CD8-positive, alpha-beta memory T cell (primary cell): Measurements from ENCODE around the gene IRF9. TPM values are rescaled to one million over a fixed set of nuclear protein-coding genes. Genes with fewer than 3 reads are reported as not detected.
A peak's percentile ranks its signal among the peaks of the same experiment; 100 is the strongest.

Source experiments
- CTCF ChIA-PET: fragments of 350-600 bp; sonication (Branson Sonifier 250); formaldehyde crosslinking; loops from one replicate; lab custom pipeline; 2021; ENCODE audit warnings: antibody characterized with exemption; lab: Charles Lee
- POLR2A ChIA-PET: fragments of 350-600 bp; sonication (Branson Sonifier 250); formaldehyde crosslinking; loops from one replicate; lab custom pipeline; 2021; ENCODE audit warnings: antibody characterized with exemption; lab: Charles Lee
- DNase-seq, 5 donors: peaks; one replicate each; pipeline versions ENCODE4 v3.0.0 to v3.0.0-alpha.2; 2020 to 2022; ENCODE audit warnings: mixed read lengths in 1 of 5
- H3K27ac ChIP-seq: one replicate; pipeline ENCODE4 v1.7.0; 2013; ENCODE audit warnings: low read depth, mild to moderate bottlenecking, low read length, moderate library complexity
- H3K27me3 ChIP-seq: 2 replicates; pipeline ENCODE4 v1.7.0; 2013; ENCODE audit warnings: low read length, mild to moderate bottlenecking; ENCODE audit not compliant: insufficient read depth, poor library complexity, severe bottlenecking
- H3K36me3 ChIP-seq: 2 replicates; pipeline ENCODE4 v1.7.0; 2013; ENCODE audit warnings: mild to moderate bottlenecking, low read length, moderate library complexity; ENCODE audit not compliant: insufficient read depth
- H3K4me1 ChIP-seq: 2 replicates; pipeline ENCODE4 v1.7.0; 2013; ENCODE audit warnings: mild to moderate bottlenecking, low read length, moderate library complexity; ENCODE audit not compliant: insufficient read depth
- H3K4me3 ChIP-seq: 2 replicates; pipeline ENCODE4 v1.7.0; 2013; ENCODE audit warnings: mild to moderate bottlenecking, low read length
- H3K9me3 ChIP-seq: 2 replicates; pipeline ENCODE4 v1.7.0; 2013; ENCODE audit warnings: mild to moderate bottlenecking, low read length
- H3K27ac Mint-ChIP-seq, 8 donors: one replicate each; pipeline ENCODE4 v1.8.0; 2020 to 2021; ENCODE audit warnings: mixed read lengths in 8 of 8, mild to moderate bottlenecking in 6 of 8, inconsistent platforms in 3 of 8, moderate library complexity in 3 of 8
- H3K27me3 Mint-ChIP-seq, 2 donors: one replicate each; pipeline ENCODE4 v1.8.0; 2020 to 2021; ENCODE audit warnings: mixed read lengths in 2 of 2, mild to moderate bottlenecking in 1 of 2, moderate library complexity in 1 of 2
- H3K36me3 Mint-ChIP-seq, 3 donors: one replicate each; pipeline ENCODE4 v1.8.0; 2020 to 2021; ENCODE audit warnings: mixed read lengths in 3 of 3, inconsistent platforms in 1 of 3, mild to moderate bottlenecking in 1 of 3
- H3K4me1 Mint-ChIP-seq, 3 donors: one replicate each; pipeline ENCODE4 v1.8.0; 2020 to 2021; ENCODE audit warnings: mixed read lengths in 3 of 3, inconsistent platforms in 1 of 3, mild to moderate bottlenecking in 1 of 3
- H3K4me3 Mint-ChIP-seq, 7 donors: one replicate each; pipeline ENCODE4 v1.8.0; 2020 to 2021; ENCODE audit warnings: mixed read lengths in 7 of 7, mild to moderate bottlenecking in 6 of 7, moderate library complexity in 4 of 7, inconsistent platforms in 2 of 7
- H3K9me3 Mint-ChIP-seq, 5 donors: one replicate each; pipeline ENCODE4 v1.8.0; 2020 to 2022; ENCODE audit warnings: mixed read lengths in 5 of 5, mild to moderate bottlenecking in 3 of 5, moderate library complexity in 2 of 5, inconsistent platforms in 1 of 5
- polyA plus RNA-seq: library from polyadenylated mRNA; unstranded; fragments of 300-500 nt; fragmentation: Illumina TruSeq; gene quantifications from one replicate; pipeline ENCODE4 v1.2.3, GENCODE V29; 2021
- total RNA-seq, 2 experiments: library from RNA; stranded (reverse); gene quantifications; one replicate each; pipeline ENCODE4 v1.2.3, GENCODE V29; 2021

Gene IRF9
- total and polyA plus RNA-seq, 3 experiments from 2014 or later = 62.0 to 91.7 (median 68.6) TPM

DNA sequence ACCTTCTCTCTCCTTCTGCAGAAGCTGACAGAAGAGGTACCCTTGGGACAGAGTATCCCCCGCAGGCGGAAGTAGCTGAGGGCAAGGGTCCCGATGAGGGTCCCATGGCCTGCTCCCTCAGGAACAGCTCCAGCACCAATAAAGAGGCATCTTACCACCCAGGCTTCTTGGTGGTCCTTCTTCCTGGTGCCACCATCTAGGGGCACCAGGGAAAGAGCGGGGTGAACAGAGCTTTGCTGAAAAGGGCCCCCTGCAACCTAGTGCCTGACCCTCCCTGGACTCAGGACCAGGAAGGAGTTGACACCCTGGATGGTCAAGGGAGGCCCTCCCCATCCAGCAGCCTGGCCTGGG lies 591 bp upstream of the IRF9 start:
- Mint-ChIP-seq H3K4me3 (peak overlapping the region in 3 of 7 donors; percentile 15 to 98 (median 31)), H3K9me3 (no peaks in the 10 kb centered on the region)

DNA sequence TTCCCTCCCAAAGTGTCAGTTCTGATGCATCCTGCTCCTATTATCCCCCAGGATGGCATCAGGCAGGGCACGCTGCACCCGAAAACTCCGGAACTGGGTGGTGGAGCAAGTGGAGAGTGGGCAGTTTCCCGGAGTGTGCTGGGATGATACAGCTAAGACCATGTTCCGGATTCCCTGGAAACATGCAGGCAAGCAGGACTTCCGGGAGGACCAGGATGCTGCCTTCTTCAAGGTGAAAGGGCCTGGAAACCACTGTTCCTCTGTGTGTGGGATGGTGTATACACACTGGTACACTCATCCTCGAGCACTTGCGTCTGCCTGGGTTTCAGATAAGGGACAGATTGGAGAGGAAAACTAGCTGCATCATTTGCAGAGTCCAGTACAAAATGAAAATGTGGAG lies 1.0 kb downstream of the IRF9 start:
- Mint-ChIP-seq H3K4me1 (peaks cover 42 to 56% (median 54%) of the 10 kb centered on the region in 3 donors), H3K4me3 (peak overlapping the region; percentile 89 to 100 (median 98)), H3K9me3 (no peaks in the 10 kb centered on the region), H3K27me3 (peaks cover 0 to 3% of the 10 kb centered on the region in 2 donors), H3K36me3 (peaks cover 19 to 86% (median 26%) of the 10 kb centered on the region in 3 donors), H3K27ac (peak overlapping the region; percentile 84 to 100 (median 99))
- ChIA-PET POLR2A (interaction anchor here (0.8 to 2.4 kb wide), 6 partner anchors 9 to 53 kb away, joined by 3 to 23 read pairs (median 6); partner anchors contain the start of genes DCAF11, IPO4, MDP1 and NRL), CTCF (interaction anchor here (0.9 to 5.2 kb wide), 18 partner anchors 9 to 108 kb away, joined by 3 to 50 read pairs (median 22); partner anchors contain the start of genes CHMP4A, DCAF11, EMC9 and IPO4)
- Histone ChIP-seq H3K36me3 (peaks cover 54% of the 10 kb centered on the region), H3K4me1 (peaks cover 41% of the 10 kb centered on the region), H3K4me3 (peak overlapping the region; percentile 99), H3K9me3 (no peaks in the 10 kb centered on the region), H3K27ac (peak overlapping the region; percentile 96), H3K27me3 (no peaks in the 10 kb centered on the region)
- DNase-seq = no peak

More for the DNA sequence above, 591 bp upstream of the IRF9 start:
- Histone ChIP-seq H3K27me3 (no peaks in the 10 kb centered on the region), H3K36me3 (peaks cover 46% of the 10 kb centered on the region), H3K9me3 (no peaks in the 10 kb centered on the region), H3K27ac (peak overlapping the region; percentile 96), H3K4me1 (peaks cover 41% of the 10 kb centered on the region), H3K4me3 (no peak overlapping the region)
- no peak for DNase-seq
- Mint-ChIP-seq H3K27me3 (peaks cover 0 to 3% of the 10 kb centered on the region in 2 donors), H3K36me3 (peaks cover 28 to 82% (median 29%) of the 10 kb centered on the region in 3 donors), H3K4me1 (peaks cover 39 to 53% (median 46%) of the 10 kb centered on the region in 3 donors), H3K27ac (peak overlapping the region; percentile 54 to 100 (median 99))
- ChIA-PET POLR2A (interaction anchor here (0.9 to 2.5 kb wide), 9 partner anchors 12 to 82 kb away, joined by 3 to 23 read pairs (median 11); partner anchors contain the start of genes CHMP4A, DCAF11, EMC9 and NRL), CTCF (interaction anchor here (1.0 to 5.2 kb wide), 33 partner anchors 9 to 280 kb away, joined by 3 to 50 read pairs (median 5); partner anchors contain the start of genes CHMP4A, DCAF11, DHRS1 and EMC9)

- Mint-ChIP-seq H3K36me3 (peaks cover 23 to 82% (median 35%) of the 10 kb centered on the region in 3 donors), H3K4me1 (peaks cover 47 to 66% (median 61%) of the 10 kb centered on the region in 3 donors), H3K27ac (peak overlapping the region in 4 of 8 donors; percentile 79 to 96 (median 86)), H3K4me3 (peak overlapping the region in 2 of 7 donors; percentile 58 to 74), H3K9me3 (no peaks in the 10 kb centered on the region), H3K27me3 (peaks cover 0 to 5% of the 10 kb centered on the region in 2 donors)
- Histone ChIP-seq H3K4me1 (peaks cover 41% of the 10 kb centered on the region), H3K27me3 (no peaks in the 10 kb centered on the region), H3K9me3 (no peaks in the 10 kb centered on the region), H3K27ac (no peak overlapping the region), H3K36me3 (peaks cover 56% of the 10 kb centered on the region), H3K4me3 (no peak overlapping the region)
- no peak for DNase-seq
- ChIA-PET POLR2A (no interaction called here), CTCF (interaction anchor here (0.9 to 1.2 kb wide), 2 partner anchors 28 to 74 kb away, joined by 3 read pairs; partner anchors contain the start of gene PSME1)
These were observed 3.5 kb downstream of the IRF9 start for GRCh38 chr14:24164518-24164991.

GRCh38 chr14:24165785-24166184 lies 4.7 kb downstream of the IRF9 start:
- peaks cover 35% of the 10 kb centered on the region for H3K4me1 ChIP-seq
- no peak overlapping the region for H3K27ac ChIP-seq
- POLR2A ChIA-PET = no interaction called here
- H3K4me3 ChIP-seq = no peak overlapping the region
- H3K27me3 ChIP-seq = no peaks in the 10 kb centered on the region
- CTCF ChIA-PET = interaction anchor here (1.2 kb wide), 1 partner anchor 75 kb away, joined by 3 read pairs; no protein-coding TSS in a partner anchor
- Mint-ChIP-seq H3K9me3 (no peaks in the 10 kb centered on the region), H3K36me3 (peaks cover 23 to 78% (median 35%) of the 10 kb centered on the region in 3 donors), H3K4me1 (peaks cover 46 to 62% (median 57%) of the 10 kb centered on the region in 3 donors), H3K27ac (peak overlapping the region in 1 of 8 donors; percentile 38), H3K27me3 (peaks cover 0 to 5% of the 10 kb centered on the region in 2 donors), H3K4me3 (peak overlapping the region in 2 of 7 donors; percentile 26 to 53)
- H3K36me3 ChIP-seq = peaks cover 49% of the 10 kb centered on the region
- DNase-seq = no peak
- no peaks in the 10 kb centered on the region for H3K9me3 ChIP-seq

- Mint-ChIP-seq H3K27ac (peak overlapping the region in 6 of 8 donors; percentile 10 to 86 (median 74)), H3K36me3 (peaks cover 12 to 66% (median 29%) of the 10 kb centered on the region in 3 donors), H3K9me3 (no peaks in the 10 kb centered on the region), H3K27me3 (peaks cover 0 to 2% of the 10 kb centered on the region in 2 donors), H3K4me3 (peak overlapping the region in 2 of 7 donors; percentile 14 to 66), H3K4me1 (peaks cover 38 to 57% (median 56%) of the 10 kb centered on the region in 3 donors)
- Histone ChIP-seq H3K27me3 (no peaks in the 10 kb centered on the region), H3K27ac (no peak overlapping the region), H3K4me3 (no peak overlapping the region), H3K4me1 (peaks cover 25% of the 10 kb centered on the region), H3K9me3 (no peaks in the 10 kb centered on the region), H3K36me3 (peaks cover 49% of the 10 kb centered on the region)
- POLR2A ChIA-PET = interaction anchor here (0.6 kb wide), 1 partner anchor 45 kb away, joined by 3 read pairs; no protein-coding TSS in a partner anchor
- DNase-seq = no peak
- CTCF ChIA-PET = no interaction called here
These were observed 6.5 kb downstream of the IRF9 start for GRCh38 chr14:24167469-24168114.

GRCh38 chr14:24171422-24172260 lies 10.6 kb downstream of the IRF9 start, which contains the start of gene REC8:
REC8 (plus strand) TSS chr14:24172080; CDS start chr14:24172553, 473 bp downstream.
- peak; percentile 67 to 89 (median 80) for DNase-seq
- Mint-ChIP-seq H3K4me1 (peaks cover 33 to 48% (median 47%) of the 10 kb centered on the region in 3 donors), H3K9me3 (no peaks in the 10 kb centered on the region), H3K27ac (peak within 1 kb of the TSS; percentile 88 to 96 (median 93)), H3K4me3 (peak within 1 kb of the TSS; percentile 81 to 91 (median 90)), H3K36me3 (peaks cover 4 to 43% (median 15%) of the 10 kb centered on the region in 3 donors), H3K27me3 (peaks cover 0 to 2% of the 10 kb centered on the region in 2 donors)
- ChIA-PET POLR2A (interaction anchor here (0.6 to 2.4 kb wide), 5 partner anchors 10 to 67 kb away, joined by 3 to 12 read pairs (median 5); partner anchors contain the start of genes CHMP4A, IRF9 and TSSK4), CTCF (interaction anchor here (0.9 to 4.7 kb wide), 4 partner anchors 8 to 17 kb away, joined by 3 to 36 read pairs (median 5); partner anchors contain the start of genes IPO4 and IRF9)
- peaks cover 13% of the 10 kb centered on the region for H3K36me3 ChIP-seq
- H3K4me3 ChIP-seq = peak within 1 kb of the TSS; percentile 48
- no peak within 1 kb of the TSS for H3K27ac ChIP-seq
- no peaks in the 10 kb centered on the region for H3K27me3 ChIP-seq
- H3K4me1 ChIP-seq = no peaks in the 10 kb centered on the region
- no peaks in the 10 kb centered on the region for H3K9me3 ChIP-seq
